Glutamatergic neuron (in vitro differentiated cells): ENCODE results near the gene NARS2. TPM values are rescaled to one million over a fixed set of nuclear protein-coding genes. Genes with fewer than 3 reads are reported as not detected.
"Not testable (repeated sequence)": the region's sequence is repeated elsewhere in the genome, so short reads cannot be mapped to it uniquely, and the experiment has no call there.

Experiments used
- DNase-seq: peaks from one replicate; pipeline ENCODE4 v3.0.0; 2022
- H3K27ac Mint-ChIP-seq: one replicate; pipeline ENCODE4 v1.8.0; 2020; ENCODE audit warnings: mild to moderate bottlenecking, mixed read lengths, inconsistent platforms; ENCODE audit not compliant: unreplicated experiment
- H3K27me3 Mint-ChIP-seq: one replicate; pipeline ENCODE4 v1.8.0; 2020; ENCODE audit warnings: mild to moderate bottlenecking, moderate library complexity, mixed read lengths, inconsistent platforms; ENCODE audit not compliant: unreplicated experiment
- H3K36me3 Mint-ChIP-seq: one replicate; pipeline ENCODE4 v1.8.0; 2020; ENCODE audit warnings: mild to moderate bottlenecking, mixed read lengths, inconsistent platforms; ENCODE audit not compliant: unreplicated experiment
- H3K4me1 Mint-ChIP-seq: one replicate; pipeline ENCODE4 v1.8.0; 2020; ENCODE audit warnings: mild to moderate bottlenecking, low read depth, mixed read lengths, inconsistent platforms; ENCODE audit not compliant: unreplicated experiment
- H3K4me3 Mint-ChIP-seq: one replicate; pipeline ENCODE4 v1.8.0; 2020; ENCODE audit warnings: mild to moderate bottlenecking, mixed read lengths, inconsistent platforms; ENCODE audit not compliant: unreplicated experiment
- H3K9me3 Mint-ChIP-seq: one replicate; pipeline ENCODE4 v1.8.0; 2020; ENCODE audit warnings: mild to moderate bottlenecking, moderate library complexity, mixed read lengths, inconsistent platforms; ENCODE audit not compliant: unreplicated experiment
- CTCF ChIP-seq: fragments of 200-600 bp; sonication (generic); IDR thresholded peaks from one replicate; pipeline ENCODE4 v1.5.0; 2021; ENCODE audit not compliant: partially characterized antibody, unreplicated experiment
- total RNA-seq: library from RNA; stranded (reverse); fragmentation: NEBNext Ultra II Directional; extraction: Animal tissue kit (Norgen Biotek cat#: 25700); gene quantifications from one replicate; pipeline ENCODE4 v1.2.1, GENCODE V29; 2021; ENCODE audit not compliant: unreplicated experiment

NARS2 gene
- total RNA-seq, 1 donor from 2014 or later = 21.1 TPM

GRCh38 chr11:78560826-78561484 lies 13.7 kb downstream of the NARS2 start:
- Mint-ChIP-seq H3K36me3 (peaks cover 3% of the 10 kb centered on the region), H3K9me3 (no peaks in the 10 kb centered on the region), H3K27me3 (no peaks in the 10 kb centered on the region), H3K4me3 (no peak overlapping the region), H3K4me1 (peaks cover 20% of the 10 kb centered on the region), H3K27ac (peak overlapping the region; percentile 26)
- no peak for TF ChIP-seq CTCF
- DNase-seq = no peak

DNA sequence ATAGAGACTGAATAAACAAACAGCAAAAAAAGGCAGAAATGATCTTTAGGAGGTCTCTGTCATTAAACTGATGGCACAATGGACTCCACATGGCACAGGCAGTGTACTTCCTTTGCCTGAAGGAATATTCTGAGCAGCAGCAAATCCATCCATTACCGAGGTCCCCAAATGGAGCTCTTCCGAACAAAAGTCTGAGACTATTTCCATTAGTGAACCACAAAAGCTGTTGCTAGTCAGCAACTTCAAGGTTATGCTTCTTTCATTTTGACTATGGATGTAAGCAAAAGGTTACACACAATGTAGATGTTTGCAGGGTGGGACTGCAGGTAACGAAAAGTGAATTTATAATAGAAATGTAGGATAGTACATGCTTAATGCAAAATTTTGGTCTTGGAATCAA lies 14.5 kb downstream of the NARS2 start:
- Mint-ChIP-seq H3K4me3 (no peak overlapping the region), H3K36me3 (peaks cover 8% of the 10 kb centered on the region), H3K9me3 (no peaks in the 10 kb centered on the region), H3K27ac (peak overlapping the region; percentile 30), H3K27me3 (no peaks in the 10 kb centered on the region), H3K4me1 (peaks cover 20% of the 10 kb centered on the region)
- no peak for DNase-seq
- no peak for TF ChIP-seq CTCF

DNA sequence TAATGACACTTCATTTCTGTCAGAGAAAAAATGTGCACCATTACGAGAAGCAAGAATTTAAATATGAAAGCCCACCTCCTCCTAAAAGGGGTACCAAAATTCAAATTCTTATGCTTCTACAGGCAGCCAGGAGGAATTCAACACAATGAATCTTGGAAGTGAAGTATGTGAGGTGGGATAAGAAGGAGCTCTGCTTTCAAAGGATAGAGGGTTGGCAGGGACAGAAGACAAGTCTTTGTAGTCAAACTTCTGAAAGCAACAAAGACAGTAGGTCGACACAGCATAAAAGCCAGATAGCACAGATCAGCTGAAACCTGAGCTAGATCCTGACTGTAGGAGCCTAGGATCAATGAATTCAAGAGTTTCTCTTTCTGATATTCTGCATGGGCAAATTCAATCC lies 17.4 kb downstream of the NARS2 start:
- no peak for DNase-seq
- Mint-ChIP-seq H3K9me3 (no peaks in the 10 kb centered on the region), H3K27me3 (no peaks in the 10 kb centered on the region), H3K36me3 (peaks cover 8% of the 10 kb centered on the region), H3K4me3 (no peak overlapping the region), H3K4me1 (peaks cover 20% of the 10 kb centered on the region), H3K27ac (no peak overlapping the region)
- no peak for TF ChIP-seq CTCF

DNA sequence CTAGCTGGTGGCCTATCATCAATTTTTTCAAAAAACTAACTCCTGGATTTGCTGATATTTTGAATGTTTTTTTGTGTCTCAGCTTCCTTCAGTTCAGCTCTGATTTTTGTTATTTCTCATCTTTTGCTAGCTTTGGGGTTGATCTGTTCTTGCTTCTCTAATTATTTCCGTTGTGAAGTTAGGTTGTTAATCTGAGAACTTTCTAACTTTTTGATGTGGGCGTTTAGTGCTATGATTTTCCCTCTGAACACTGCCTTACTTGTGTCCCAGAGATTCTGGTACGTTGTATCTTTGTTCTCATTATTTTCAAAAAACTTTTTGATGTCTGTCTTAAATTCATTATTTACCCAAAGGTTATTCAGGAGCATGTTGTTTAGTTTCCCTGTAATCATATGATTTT lies 19.1 kb downstream of the NARS2 start:
- no peak overlapping the region for H3K4me3 Mint-ChIP-seq
- no peak for TF ChIP-seq CTCF
- H3K4me1 Mint-ChIP-seq = peaks cover 18% of the 10 kb centered on the region
- DNase-seq = no peak
- H3K27me3 Mint-ChIP-seq = no peaks in the 10 kb centered on the region
- H3K9me3 Mint-ChIP-seq = no peaks in the 10 kb centered on the region
- peaks cover 8% of the 10 kb centered on the region for H3K36me3 Mint-ChIP-seq
- H3K27ac Mint-ChIP-seq = no peak overlapping the region

GRCh38 chr11:78552881-78553280 lies 21.8 kb downstream of the NARS2 start:
- Mint-ChIP-seq H3K36me3 (peaks cover 8% of the 10 kb centered on the region), H3K9me3 (no peaks in the 10 kb centered on the region), H3K4me1 (peaks cover 7% of the 10 kb centered on the region), H3K27me3 (no peaks in the 10 kb centered on the region), H3K4me3 (no peak overlapping the region), H3K27ac (no peak overlapping the region)
- TF ChIP-seq CTCF = no peak
- DNase-seq = no peak

DNA sequence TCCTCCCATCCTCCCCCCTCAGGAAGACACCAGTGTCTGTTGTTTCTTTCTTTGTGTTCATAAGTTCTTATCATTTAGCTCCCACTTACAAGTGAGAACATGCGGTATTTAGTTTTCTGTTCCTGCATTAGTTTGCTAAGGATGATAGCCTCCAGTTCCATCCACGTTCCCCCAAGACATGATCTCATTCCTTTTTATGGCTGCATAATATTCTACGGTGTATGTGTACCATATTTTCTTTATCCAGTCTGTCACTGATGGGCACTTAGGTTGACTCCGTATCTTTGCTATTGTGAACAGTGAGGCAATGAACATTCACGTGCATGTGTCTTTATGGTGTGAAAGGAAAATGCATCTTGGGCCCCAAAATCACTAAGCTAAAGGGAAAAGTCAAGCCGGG lies 22.5 kb downstream of the NARS2 start:
- DNase-seq, H3K4me3 Mint-ChIP-seq, H3K36me3 Mint-ChIP-seq, H3K27me3 Mint-ChIP-seq, H3K4me1 Mint-ChIP-seq, H3K27ac Mint-ChIP-seq, H3K9me3 Mint-ChIP-seq: not testable (repeated sequence)
